ENCODE measurements around the gene BNIP5.

BNIP5 gene

GRCh38 chr6:36283608-36284007, 53.1 kb downstream of the BNIP5 start:
- TF ChIP-seq CTCF (IDR thresholded peaks at IDR 0.05; ENCODE audit: low read depth, low read length), result no peak
- no peak overlapping the region for H3K4me3 ChIP-seq (replicated peaks in 1 of 2; ENCODE audit: low read depth in 2 of 2, low read length in 2 of 2)
- no peak for DNase-seq (ENCODE audit: low read depth in 2 of 2)

GRCh38 chr6:36280983-36281382, 55.7 kb downstream of the BNIP5 start:
- DNase-seq (ENCODE audit: low read depth in 2 of 2), result no peak
- TF ChIP-seq CTCF (IDR thresholded peaks at IDR 0.05; ENCODE audit: low read depth, low read length), result no peak

GRCh38 chr6:36280467-36280866, 56.2 kb downstream of the BNIP5 start:
- no peak for DNase-seq (ENCODE audit: low read depth in 2 of 2)
- TF ChIP-seq CTCF (IDR thresholded peaks at IDR 0.05; ENCODE audit: low read depth, low read length), result no peak
- H3K4me3 ChIP-seq (replicated peaks in 1 of 2; ENCODE audit: low read depth in 2 of 2, low read length in 2 of 2), result no peak overlapping the region

More at GRCh38 chr6:36280983-36281382, 55.7 kb downstream of the BNIP5 start:
- no peak overlapping the region for H3K4me3 ChIP-seq (replicated peaks in 1 of 2; ENCODE audit: low read depth in 2 of 2, low read length in 2 of 2)

- TF ChIP-seq CTCF (IDR thresholded peaks at IDR 0.05; ENCODE audit: low read depth, low read length), result no peak
- no peak for DNase-seq (ENCODE audit: low read depth in 2 of 2)
- no peak overlapping the region for H3K4me3 ChIP-seq (replicated peaks in 1 of 2; ENCODE audit: low read depth in 2 of 2, low read length in 2 of 2)
Observed at GRCh38 chr6:36277946-36278470, 58.7 kb downstream of the BNIP5 start.

- H3K4me3 ChIP-seq (replicated peaks in 1 of 2; ENCODE audit: low read depth in 2 of 2, low read length in 2 of 2), result no peak overlapping the region
- TF ChIP-seq CTCF (IDR thresholded peaks at IDR 0.05; ENCODE audit: low read depth, low read length), result no peak
- no peak for DNase-seq (ENCODE audit: low read depth in 2 of 2)
Observed at GRCh38 chr6:36276581-36277536, 59.8 kb downstream of the BNIP5 start.

- DNase-seq (ENCODE audit: low read depth in 2 of 2), result no peak
- TF ChIP-seq CTCF (IDR thresholded peaks at IDR 0.05; ENCODE audit: low read depth, low read length), result no peak
- H3K4me3 ChIP-seq (replicated peaks in 1 of 2; ENCODE audit: low read depth in 2 of 2, low read length in 2 of 2), result no peak overlapping the region
Observed at GRCh38 chr6:36273802-36274514, 62.7 kb downstream of the BNIP5 start.
